ENCODE results near the gene INTS6L.
"Not testable (repeated sequence)": the region's sequence is repeated elsewhere in the genome, so short reads cannot be mapped to it uniquely, and the experiment has no call there.

The INTS6L gene

GRCh38 chrX:135594453-135594852 is 74.0 kb downstream of the INTS6L start:
- FAIRE-seq; DNase-seq (ENCODE audit: extremely low spot score, insufficient read length, low read depth): not testable (repeated sequence)

- DNase-seq (ENCODE audit: extremely low spot score, insufficient read length, low read depth) (no peak), FAIRE-seq (peak; percentile 68)
Observed at GRCh38 chrX:135595543-135595942, 75.1 kb downstream of the INTS6L start.

GRCh38 chrX:135596495-135596894 is 76.0 kb downstream of the INTS6L start:
- DNase-seq (ENCODE audit: extremely low spot score, insufficient read length, low read depth) (no peak), FAIRE-seq (peak; percentile 12)

- DNase-seq (ENCODE audit: extremely low spot score, insufficient read length, low read depth) (no peak), FAIRE-seq (no peak)
Observed at GRCh38 chrX:135605906-135606305, 85.4 kb downstream of the INTS6L start.

- FAIRE-seq = peak; percentile 87
Observed at GRCh38 chrX:135624408-135625204, 104.1 kb downstream of the INTS6L start.

GRCh38 chrX:135625995-135626394 is 105.5 kb downstream of the INTS6L start:
- DNase-seq (ENCODE audit: extremely low spot score, insufficient read length, low read depth) (no peak), FAIRE-seq (no peak)

More at GRCh38 chrX:135624408-135625204, 104.1 kb downstream of the INTS6L start:
- not testable (repeated sequence) for DNase-seq (ENCODE audit: extremely low spot score, insufficient read length, low read depth)

GRCh38 chrX:135629342-135629741 is 108.9 kb downstream of the INTS6L start:
- DNase-seq (ENCODE audit: extremely low spot score, insufficient read length, low read depth) (no peak), FAIRE-seq (no peak)

All from GM18507 (cell line).